Measurements from ENCODE around the gene PEA15.

The PEA15 gene

GRCh38 chr1:160186246-160186645 is 18.9 kb upstream of the PEA15 start:
- no peaks in the 10 kb centered on the region for H3K4me1 ChIP-seq (ENCODE audit: control insufficient read depth, insufficient read depth, low read length)
- H3K9me3 ChIP-seq (ENCODE audit: control insufficient read depth, insufficient read depth, low read depth, low read length), result no peaks in the 10 kb centered on the region
- ChIA-PET POLR2A (no interaction called here), CTCF (interaction anchor here (0.6 to 1.3 kb wide), 3 partner anchors 100 to 391 kb away, joined by 3 to 4 read pairs (median 3); no protein-coding TSS in a partner anchor)
- no peaks in the 10 kb centered on the region for H3K36me3 ChIP-seq (ENCODE audit: control insufficient read depth in 2 of 2, insufficient read depth in 1 of 2, low read length in 2 of 2)
- no peak overlapping the region for H3K27ac ChIP-seq (ENCODE audit: extremely low read depth, low read depth, low read length)
- H3K4me3 ChIP-seq (ENCODE audit: low read depth, low read length), result no peak overlapping the region
- TF ChIP-seq, protein P1, sequence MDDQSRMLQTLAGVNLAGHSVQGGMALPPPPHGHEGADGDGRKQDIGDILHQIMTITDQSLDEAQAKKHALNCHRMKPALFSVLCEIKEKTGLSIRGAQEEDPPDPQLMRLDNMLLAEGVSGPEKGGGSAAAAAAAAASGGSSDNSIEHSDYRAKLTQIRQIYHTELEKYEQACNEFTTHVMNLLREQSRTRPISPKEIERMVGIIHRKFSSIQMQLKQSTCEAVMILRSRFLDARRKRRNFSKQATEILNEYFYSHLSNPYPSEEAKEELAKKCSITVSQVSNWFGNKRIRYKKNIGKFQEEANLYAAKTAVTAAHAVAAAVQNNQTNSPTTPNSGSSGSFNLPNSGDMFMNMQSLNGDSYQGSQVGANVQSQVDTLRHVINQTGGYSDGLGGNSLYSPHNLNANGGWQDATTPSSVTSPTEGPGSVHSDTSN (CRISPR knock-in tag; IDR thresholded peaks at IDR 0.05), result no peak
- TF ChIP-seq ZNF174 (tag by site-specific recombination; IDR thresholded peaks at IDR 0.05), result no peak
- TF ChIP-seq ZNF843 (tag by site-specific recombination; IDR thresholded peaks at IDR 0.05), result no peak
- TF ChIP-seq ZFP41 (tag by site-specific recombination; IDR thresholded peaks at IDR 0.05; ENCODE audit: borderline replicate concordance), result no peak
- TF ChIP-seq, protein P2, sequence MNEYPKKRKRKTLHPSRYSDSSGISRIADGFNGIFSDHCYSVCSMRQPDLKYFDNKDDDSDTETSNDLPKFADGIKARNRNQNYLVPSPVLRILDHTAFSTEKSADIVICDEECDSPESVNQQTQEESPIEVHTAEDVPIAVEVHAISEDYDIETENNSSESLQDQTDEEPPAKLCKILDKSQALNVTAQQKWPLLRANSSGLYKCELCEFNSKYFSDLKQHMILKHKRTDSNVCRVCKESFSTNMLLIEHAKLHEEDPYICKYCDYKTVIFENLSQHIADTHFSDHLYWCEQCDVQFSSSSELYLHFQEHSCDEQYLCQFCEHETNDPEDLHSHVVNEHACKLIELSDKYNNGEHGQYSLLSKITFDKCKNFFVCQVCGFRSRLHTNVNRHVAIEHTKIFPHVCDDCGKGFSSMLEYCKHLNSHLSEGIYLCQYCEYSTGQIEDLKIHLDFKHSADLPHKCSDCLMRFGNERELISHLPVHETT (tag by site-specific recombination; IDR thresholded peaks at IDR 0.05), result no peak
- TF ChIP-seq ZNF549 (tag by site-specific recombination; IDR thresholded peaks at IDR 0.05), result no peak
- TF ChIP-seq ZNF202 (tag by site-specific recombination; IDR thresholded peaks at IDR 0.05; ENCODE audit: borderline replicate concordance), result no peak
- TF ChIP-seq, protein P3, sequence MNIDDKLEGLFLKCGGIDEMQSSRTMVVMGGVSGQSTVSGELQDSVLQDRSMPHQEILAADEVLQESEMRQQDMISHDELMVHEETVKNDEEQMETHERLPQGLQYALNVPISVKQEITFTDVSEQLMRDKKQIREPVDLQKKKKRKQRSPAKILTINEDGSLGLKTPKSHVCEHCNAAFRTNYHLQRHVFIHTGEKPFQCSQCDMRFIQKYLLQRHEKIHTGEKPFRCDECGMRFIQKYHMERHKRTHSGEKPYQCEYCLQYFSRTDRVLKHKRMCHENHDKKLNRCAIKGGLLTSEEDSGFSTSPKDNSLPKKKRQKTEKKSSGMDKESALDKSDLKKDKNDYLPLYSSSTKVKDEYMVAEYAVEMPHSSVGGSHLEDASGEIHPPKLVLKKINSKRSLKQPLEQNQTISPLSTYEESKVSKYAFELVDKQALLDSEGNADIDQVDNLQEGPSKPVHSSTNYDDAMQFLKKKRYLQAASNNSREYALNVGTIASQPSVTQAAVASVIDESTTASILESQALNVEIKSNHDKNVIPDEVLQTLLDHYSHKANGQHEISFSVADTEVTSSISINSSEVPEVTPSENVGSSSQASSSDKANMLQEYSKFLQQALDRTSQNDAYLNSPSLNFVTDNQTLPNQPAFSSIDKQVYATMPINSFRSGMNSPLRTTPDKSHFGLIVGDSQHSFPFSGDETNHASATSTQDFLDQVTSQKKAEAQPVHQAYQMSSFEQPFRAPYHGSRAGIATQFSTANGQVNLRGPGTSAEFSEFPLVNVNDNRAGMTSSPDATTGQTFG (tag by site-specific recombination; IDR thresholded peaks at IDR 0.05; ENCODE audit: borderline replicate concordance), result no peak
- TF ChIP-seq, protein P4, sequence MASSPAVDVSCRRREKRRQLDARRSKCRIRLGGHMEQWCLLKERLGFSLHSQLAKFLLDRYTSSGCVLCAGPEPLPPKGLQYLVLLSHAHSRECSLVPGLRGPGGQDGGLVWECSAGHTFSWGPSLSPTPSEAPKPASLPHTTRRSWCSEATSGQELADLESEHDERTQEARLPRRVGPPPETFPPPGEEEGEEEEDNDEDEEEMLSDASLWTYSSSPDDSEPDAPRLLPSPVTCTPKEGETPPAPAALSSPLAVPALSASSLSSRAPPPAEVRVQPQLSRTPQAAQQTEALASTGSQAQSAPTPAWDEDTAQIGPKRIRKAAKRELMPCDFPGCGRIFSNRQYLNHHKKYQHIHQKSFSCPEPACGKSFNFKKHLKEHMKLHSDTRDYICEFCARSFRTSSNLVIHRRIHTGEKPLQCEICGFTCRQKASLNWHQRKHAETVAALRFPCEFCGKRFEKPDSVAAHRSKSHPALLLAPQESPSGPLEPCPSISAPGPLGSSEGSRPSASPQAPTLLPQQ (tag by site-specific recombination; IDR thresholded peaks at IDR 0.05), result no peak
- TF ChIP-seq, protein P5, sequence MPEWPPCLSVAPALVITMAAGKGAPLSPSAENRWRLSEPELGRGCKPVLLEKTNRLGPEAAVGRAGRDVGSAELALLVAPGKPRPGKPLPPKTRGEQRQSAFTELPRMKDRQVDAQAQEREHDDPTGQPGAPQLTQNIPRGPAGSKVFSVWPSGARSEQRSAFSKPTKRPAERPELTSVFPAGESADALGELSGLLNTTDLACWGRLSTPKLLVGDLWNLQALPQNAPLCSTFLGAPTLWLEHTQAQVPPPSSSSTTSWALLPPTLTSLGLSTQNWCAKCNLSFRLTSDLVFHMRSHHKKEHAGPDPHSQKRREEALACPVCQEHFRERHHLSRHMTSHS (tag by site-specific recombination; IDR thresholded peaks at IDR 0.05), result no peak
- TF ChIP-seq OVOL3 (tag by site-specific recombination; IDR thresholded peaks at IDR 0.05), result no peak
- no peak for TF ChIP-seq ZSCAN16 (tag by site-specific recombination; IDR thresholded peaks at IDR 0.05)
- TF ChIP-seq GLIS2 (tag by site-specific recombination; IDR thresholded peaks at IDR 0.05), result no peak
- TF ChIP-seq ZNF280C (tag by site-specific recombination; IDR thresholded peaks at IDR 0.05), result no peak
- TF ChIP-seq ZBTB1 (tag by site-specific recombination; IDR thresholded peaks at IDR 0.05), result no peak
- TF ChIP-seq ZNF768 (tag by site-specific recombination; IDR thresholded peaks at IDR 0.05), result no peak
- no peak for TF ChIP-seq ZNF146 (tag by site-specific recombination; IDR thresholded peaks at IDR 0.05)
- no peak for TF ChIP-seq ZBTB6 (tag by site-specific recombination; IDR thresholded peaks at IDR 0.05)
- no peak for TF ChIP-seq ZNF548 (tag by site-specific recombination; IDR thresholded peaks at IDR 0.05)
- no peak for TF ChIP-seq ZNF239 (tag by site-specific recombination; IDR thresholded peaks at IDR 0.05)
